Measurements from ENCODE around the gene SLC6A2.

SLC6A2 gene

GRCh38 chr16:55656691-55657092, 904 bp downstream of the SLC6A2 start:
- no peak overlapping the region for H3K4me3 ChIP-seq (ENCODE audit: low read depth in 1 of 2, low read length in 2 of 2)
- no peak overlapping the region for H3K9ac ChIP-seq (ENCODE audit: low read depth, low read length)
- H3K9me3 ChIP-seq (ENCODE audit: insufficient read depth, low read length, severe bottlenecking) = peaks cover 3% of the 10 kb centered on the region
- DNase-seq = no peak
- no peaks in the 10 kb centered on the region for H4K20me1 ChIP-seq (ENCODE audit: insufficient read depth, low read length)
- H3K79me2 ChIP-seq (ENCODE audit: insufficient read depth, low read length) = no peaks in the 10 kb centered on the region
- no peaks in the 10 kb centered on the region for H3K4me1 ChIP-seq (ENCODE audit: insufficient read depth, low read length)
- no peak for TF ChIP-seq EZH2 (IDR thresholded peaks at IDR 0.05; ENCODE audit: borderline replicate concordance, low read depth, low read length, severe bottlenecking)
- TF ChIP-seq, protein P1, sequence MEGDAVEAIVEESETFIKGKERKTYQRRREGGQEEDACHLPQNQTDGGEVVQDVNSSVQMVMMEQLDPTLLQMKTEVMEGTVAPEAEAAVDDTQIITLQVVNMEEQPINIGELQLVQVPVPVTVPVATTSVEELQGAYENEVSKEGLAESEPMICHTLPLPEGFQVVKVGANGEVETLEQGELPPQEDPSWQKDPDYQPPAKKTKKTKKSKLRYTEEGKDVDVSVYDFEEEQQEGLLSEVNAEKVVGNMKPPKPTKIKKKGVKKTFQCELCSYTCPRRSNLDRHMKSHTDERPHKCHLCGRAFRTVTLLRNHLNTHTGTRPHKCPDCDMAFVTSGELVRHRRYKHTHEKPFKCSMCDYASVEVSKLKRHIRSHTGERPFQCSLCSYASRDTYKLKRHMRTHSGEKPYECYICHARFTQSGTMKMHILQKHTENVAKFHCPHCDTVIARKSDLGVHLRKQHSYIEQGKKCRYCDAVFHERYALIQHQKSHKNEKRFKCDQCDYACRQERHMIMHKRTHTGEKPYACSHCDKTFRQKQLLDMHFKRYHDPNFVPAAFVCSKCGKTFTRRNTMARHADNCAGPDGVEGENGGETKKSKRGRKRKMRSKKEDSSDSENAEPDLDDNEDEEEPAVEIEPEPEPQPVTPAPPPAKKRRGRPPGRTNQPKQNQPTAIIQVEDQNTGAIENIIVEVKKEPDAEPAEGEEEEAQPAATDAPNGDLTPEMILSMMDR (IDR thresholded peaks at IDR 0.05; ENCODE audit: borderline replicate concordance, extremely low read depth, low read length, poor library complexity, severe bottlenecking) = no peak
- H3K36me3 ChIP-seq (ENCODE audit: insufficient read depth, low read length) = no peaks in the 10 kb centered on the region
- H3K27me3 ChIP-seq (ENCODE audit: insufficient read depth, low read length, poor library complexity) = peaks cover 2% of the 10 kb centered on the region
- no peak overlapping the region for H3K4me2 ChIP-seq (ENCODE audit: insufficient read depth, low read length)
- H2AFZ ChIP-seq (ENCODE audit: low read depth, low read length) = no peak overlapping the region
- H3K27ac ChIP-seq (ENCODE audit: low read length) = no peak overlapping the region
- ATAC-seq (ENCODE audit: insufficient read depth, low read depth) = no peak

DNA sequence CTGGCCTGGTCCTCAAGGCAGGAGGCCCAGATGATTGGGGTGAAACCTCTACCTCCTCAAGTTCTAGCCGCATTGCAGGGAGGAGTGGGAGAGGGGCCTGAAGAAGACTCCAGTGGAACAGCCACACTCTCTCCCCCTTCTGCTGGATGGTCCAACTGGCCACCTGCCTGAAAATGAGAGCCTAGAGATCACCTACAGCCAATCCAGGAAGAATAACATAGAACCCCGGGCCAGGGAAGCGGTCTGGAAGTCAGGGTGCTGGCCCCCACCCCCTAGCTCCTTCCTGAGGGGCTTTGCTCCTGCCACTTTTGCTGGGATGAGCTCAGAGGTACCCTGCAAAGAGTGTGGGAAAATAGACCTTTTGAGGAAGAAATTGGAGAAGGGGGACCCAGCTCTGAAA, 1.8 kb downstream of the SLC6A2 start:
- peaks cover 3% of the 10 kb centered on the region for H3K9me3 ChIP-seq (ENCODE audit: insufficient read depth, low read length, severe bottlenecking)
- H3K4me1 ChIP-seq (ENCODE audit: insufficient read depth, low read length) = no peaks in the 10 kb centered on the region
- peaks cover 2% of the 10 kb centered on the region for H3K27me3 ChIP-seq (ENCODE audit: insufficient read depth, low read length, poor library complexity)
- no peak for ATAC-seq (ENCODE audit: insufficient read depth, low read depth)
- no peak overlapping the region for H2AFZ ChIP-seq (ENCODE audit: low read depth, low read length)
- H4K20me1 ChIP-seq (ENCODE audit: insufficient read depth, low read length) = no peaks in the 10 kb centered on the region
- no peaks in the 10 kb centered on the region for H3K79me2 ChIP-seq (ENCODE audit: insufficient read depth, low read length)
- H3K9ac ChIP-seq (ENCODE audit: low read depth, low read length) = no peak overlapping the region
- DNase-seq = no peak
- H3K4me2 ChIP-seq (ENCODE audit: insufficient read depth, low read length) = no peak overlapping the region
- H3K27ac ChIP-seq (ENCODE audit: low read length) = no peak overlapping the region
- TF ChIP-seq EZH2 (IDR thresholded peaks at IDR 0.05; ENCODE audit: borderline replicate concordance, low read depth, low read length, severe bottlenecking) = no peak
- TF ChIP-seq, protein P1 (IDR thresholded peaks at IDR 0.05; ENCODE audit: borderline replicate concordance, extremely low read depth, low read length, poor library complexity, severe bottlenecking) = no peak
- no peak overlapping the region for H3K4me3 ChIP-seq (ENCODE audit: low read depth in 1 of 2, low read length in 2 of 2)
- H3K36me3 ChIP-seq (ENCODE audit: insufficient read depth, low read length) = no peaks in the 10 kb centered on the region

GRCh38 chr16:55658898-55659420, 3.2 kb downstream of the SLC6A2 start:
- no peaks in the 10 kb centered on the region for H3K4me1 ChIP-seq (ENCODE audit: insufficient read depth, low read length)
- H3K36me3 ChIP-seq (ENCODE audit: insufficient read depth, low read length) = no peaks in the 10 kb centered on the region
- H2AFZ ChIP-seq (ENCODE audit: low read depth, low read length) = no peak overlapping the region
- no peaks in the 10 kb centered on the region for H3K79me2 ChIP-seq (ENCODE audit: insufficient read depth, low read length)
- H3K4me2 ChIP-seq (ENCODE audit: insufficient read depth, low read length) = no peak overlapping the region
- no peak overlapping the region for H3K9ac ChIP-seq (ENCODE audit: low read depth, low read length)
- no peak for ATAC-seq (ENCODE audit: insufficient read depth, low read depth)
- no peak for DNase-seq
- H4K20me1 ChIP-seq (ENCODE audit: insufficient read depth, low read length) = no peaks in the 10 kb centered on the region
- TF ChIP-seq, protein P1 (IDR thresholded peaks at IDR 0.05; ENCODE audit: borderline replicate concordance, extremely low read depth, low read length, poor library complexity, severe bottlenecking) = no peak
- TF ChIP-seq EZH2 (IDR thresholded peaks at IDR 0.05; ENCODE audit: borderline replicate concordance, low read depth, low read length, severe bottlenecking) = no peak
- no peak overlapping the region for H3K27ac ChIP-seq (ENCODE audit: low read length)
- peaks cover 2% of the 10 kb centered on the region for H3K27me3 ChIP-seq (ENCODE audit: insufficient read depth, low read length, poor library complexity)
- peaks cover 3% of the 10 kb centered on the region for H3K9me3 ChIP-seq (ENCODE audit: insufficient read depth, low read length, severe bottlenecking)
- H3K4me3 ChIP-seq (ENCODE audit: low read depth in 1 of 2, low read length in 2 of 2) = no peak overlapping the region

DNA sequence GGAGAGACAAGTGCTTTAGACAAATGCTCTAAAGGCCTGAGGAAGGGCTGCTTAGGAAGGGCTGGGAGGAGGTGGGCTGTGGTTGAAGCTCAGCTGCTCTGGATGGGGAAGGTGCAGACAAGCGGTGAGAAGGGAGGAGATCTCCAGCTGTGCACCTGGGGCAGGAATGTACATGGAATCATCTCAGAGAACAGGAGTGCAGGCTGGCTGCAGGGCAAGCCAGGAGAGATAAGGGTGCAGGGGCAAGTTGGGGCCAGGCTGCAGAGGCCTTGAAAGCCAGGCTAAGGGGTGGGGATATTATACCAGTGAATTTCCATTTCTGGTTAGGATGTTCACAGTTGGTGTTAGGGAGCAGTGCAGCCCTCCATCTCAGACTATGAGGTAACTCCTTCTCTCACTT, 4.2 kb downstream of the SLC6A2 start:
- Histone ChIP-seq H3K9me3 (ENCODE audit: insufficient read depth, low read length, severe bottlenecking) (peaks cover 3% of the 10 kb centered on the region), H3K9ac (ENCODE audit: low read depth, low read length) (no peak overlapping the region), H3K4me3 (ENCODE audit: low read depth in 1 of 2, low read length in 2 of 2) (no peak overlapping the region), H3K27me3 (ENCODE audit: insufficient read depth, low read length, poor library complexity) (peaks cover 2% of the 10 kb centered on the region), H3K4me1 (ENCODE audit: insufficient read depth, low read length) (no peaks in the 10 kb centered on the region), H4K20me1 (ENCODE audit: insufficient read depth, low read length) (no peaks in the 10 kb centered on the region), H3K4me2 (ENCODE audit: insufficient read depth, low read length) (no peak overlapping the region), H3K27ac (ENCODE audit: low read length) (no peak overlapping the region), H2AFZ (ENCODE audit: low read depth, low read length) (no peak overlapping the region), H3K36me3 (ENCODE audit: insufficient read depth, low read length) (no peaks in the 10 kb centered on the region), H3K79me2 (ENCODE audit: insufficient read depth, low read length) (no peaks in the 10 kb centered on the region)
- ATAC-seq (ENCODE audit: insufficient read depth, low read depth) = no peak
- no peak for TF ChIP-seq EZH2 (IDR thresholded peaks at IDR 0.05; ENCODE audit: borderline replicate concordance, low read depth, low read length, severe bottlenecking)
- TF ChIP-seq, protein P1 (IDR thresholded peaks at IDR 0.05; ENCODE audit: borderline replicate concordance, extremely low read depth, low read length, poor library complexity, severe bottlenecking) = no peak
- no peak for DNase-seq

All from DND-41 (cell line).